Measurements from ENCODE around the gene ZNF292.

DNA sequence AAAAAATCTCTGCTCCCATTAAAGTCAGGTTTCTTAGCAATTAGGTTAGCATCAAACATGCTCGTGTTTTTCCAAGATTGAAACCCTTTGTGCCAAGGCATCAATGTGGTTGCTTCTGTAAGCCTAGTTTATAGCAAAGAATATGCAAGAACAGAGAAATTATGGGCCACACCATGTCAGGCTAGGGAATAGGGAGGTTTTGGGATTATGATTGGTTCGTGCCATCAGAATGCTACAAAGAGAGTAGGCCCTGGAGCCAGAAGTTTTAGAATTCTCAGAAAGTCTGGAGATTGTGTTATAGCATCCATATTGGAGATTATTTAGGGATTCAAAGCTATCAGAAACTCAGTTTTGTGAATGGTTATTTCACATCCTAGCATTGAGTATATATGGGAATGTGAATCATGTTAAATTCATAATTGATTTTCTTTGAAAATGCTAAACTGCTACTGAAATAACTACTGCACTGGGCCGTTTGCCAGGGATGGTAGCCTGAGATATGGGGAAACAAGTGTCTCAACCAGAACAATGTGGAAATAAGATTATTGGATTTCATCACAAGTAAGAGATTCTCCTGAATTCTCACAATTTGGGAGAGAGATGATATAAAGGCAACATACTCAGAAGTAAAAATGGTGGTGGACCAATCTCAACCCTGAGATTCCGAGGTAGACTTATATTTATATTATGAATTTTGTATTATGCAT is 45.3 kb downstream of the ZNF292 start:
- TF ChIP-seq POLR2AphosphoS5 (IDR thresholded peaks at IDR 0.05; ENCODE audit: low read depth, low read length): no peak
- no peak for TF ChIP-seq TAF1 (IDR thresholded peaks at IDR 0.05; ENCODE audit: borderline replicate concordance, low read depth, low read length)
- no peak for TF ChIP-seq POLR2A (IDR thresholded peaks at IDR 0.05; ENCODE audit: low read depth, low read length)

All from GM12892 (cell line).